GM21528 (cell line): ENCODE data around the gene PRKCA.
A peak's percentile ranks its signal among the peaks of the same experiment; 100 is the strongest.
"Not testable (repeated sequence)": the region's sequence is repeated elsewhere in the genome, so short reads cannot be mapped to it uniquely, and the experiment has no call there.

Experiments
- ATAC-seq: cut with Tn5 transposase; IDR thresholded peaks from one replicate; pipeline ENCODE4 v1.9.1; 2021; ENCODE audit warnings: mild to moderate bottlenecking, moderate library complexity; ENCODE audit not compliant: unreplicated experiment, low FRiP score

The PRKCA gene

DNA sequence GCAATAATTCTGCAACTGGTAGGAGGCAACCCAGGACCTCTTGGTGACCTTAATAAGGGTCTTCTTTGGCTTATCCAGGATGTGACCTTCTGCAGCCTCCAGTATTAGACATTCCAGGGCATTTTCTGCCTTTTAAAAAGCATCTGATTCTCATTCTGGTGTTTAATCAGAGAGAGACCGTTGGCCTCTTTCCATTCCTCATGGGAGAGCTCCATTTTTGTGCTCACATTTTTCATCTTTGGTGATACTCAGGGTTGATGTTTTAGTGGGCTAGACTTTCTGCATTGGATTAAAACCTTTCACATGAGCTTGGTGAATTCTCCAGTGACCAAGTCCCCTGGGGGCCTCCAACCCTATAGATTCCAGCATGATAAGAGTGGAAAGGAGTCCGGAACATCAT lies 382.3 kb downstream of the PRKCA start:
- ATAC-seq, result no peak

DNA sequence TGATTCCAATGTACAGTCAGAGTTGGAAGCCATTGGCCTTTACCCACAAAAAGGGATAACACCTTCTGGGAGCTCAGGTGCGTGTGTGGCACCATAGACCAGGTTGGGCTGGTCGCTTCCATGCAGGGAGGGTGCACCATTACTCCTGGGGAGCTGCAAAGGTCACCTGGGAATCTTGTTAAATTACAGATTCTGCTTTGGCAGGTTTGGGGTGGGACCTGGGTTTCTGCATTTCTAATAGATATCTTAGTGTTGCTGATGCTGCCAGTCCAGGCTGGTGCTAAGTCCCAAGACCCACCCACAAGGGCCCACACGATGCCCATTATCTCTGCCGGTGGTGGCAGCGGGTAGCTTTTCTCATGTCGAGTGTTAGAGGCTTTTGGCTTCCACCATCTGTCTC lies 384.2 kb downstream of the PRKCA start:
- ATAC-seq, result no peak

DNA sequence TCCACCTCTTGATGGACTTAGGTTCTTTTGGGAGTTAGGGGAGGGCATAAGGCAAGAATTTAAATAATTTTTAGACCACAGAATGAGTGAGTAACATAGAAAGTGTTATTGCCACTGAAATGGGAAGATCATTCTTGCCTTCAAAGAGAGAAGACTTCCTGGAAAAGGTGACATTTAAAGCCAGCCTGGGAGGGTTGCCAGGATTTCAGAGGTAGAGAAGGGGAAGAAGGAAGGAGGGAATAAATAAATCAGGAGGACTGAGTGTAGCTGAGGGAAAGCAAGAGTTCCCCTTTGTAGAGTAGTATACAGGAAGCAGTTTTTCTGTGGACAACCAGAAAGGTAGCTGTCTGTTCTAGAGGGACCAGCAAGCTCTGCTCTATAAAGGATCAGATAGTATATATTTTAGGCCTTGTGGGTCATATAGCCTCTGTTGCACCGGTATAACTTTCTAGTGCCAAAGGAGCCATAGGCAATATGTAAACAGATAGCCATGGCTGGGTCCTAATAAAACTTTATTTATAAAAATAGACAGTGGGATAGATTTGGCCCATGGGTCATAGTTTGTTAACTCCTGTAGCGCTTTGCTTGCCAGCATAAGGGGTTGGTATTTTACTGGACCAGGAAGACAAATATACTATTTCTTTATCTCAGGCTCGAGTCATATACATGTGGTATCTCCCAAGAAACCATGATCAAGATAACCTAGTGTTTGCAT lies 385.3 kb downstream of the PRKCA start:
- no peak for ATAC-seq

DNA sequence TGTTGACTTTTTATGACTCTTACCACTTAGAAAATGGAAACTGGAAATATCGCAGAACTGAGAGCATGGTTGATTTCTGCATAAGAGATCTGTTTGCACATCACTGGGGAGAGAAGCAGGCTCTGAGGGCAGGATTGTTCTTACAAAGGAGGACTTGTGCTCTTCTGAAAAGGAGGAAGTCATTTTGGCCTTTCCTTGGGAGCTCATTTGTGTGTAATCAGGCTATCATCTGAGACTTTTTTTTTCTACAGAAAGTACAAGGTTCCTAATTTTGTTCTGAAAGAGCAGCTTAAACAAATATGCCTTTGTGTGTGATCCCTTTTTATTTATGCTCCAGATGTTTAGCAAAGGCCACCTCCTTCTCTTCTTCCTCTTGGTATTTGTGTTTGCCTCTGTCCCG lies 386.8 kb downstream of the PRKCA start:
- ATAC-seq, result no peak

DNA sequence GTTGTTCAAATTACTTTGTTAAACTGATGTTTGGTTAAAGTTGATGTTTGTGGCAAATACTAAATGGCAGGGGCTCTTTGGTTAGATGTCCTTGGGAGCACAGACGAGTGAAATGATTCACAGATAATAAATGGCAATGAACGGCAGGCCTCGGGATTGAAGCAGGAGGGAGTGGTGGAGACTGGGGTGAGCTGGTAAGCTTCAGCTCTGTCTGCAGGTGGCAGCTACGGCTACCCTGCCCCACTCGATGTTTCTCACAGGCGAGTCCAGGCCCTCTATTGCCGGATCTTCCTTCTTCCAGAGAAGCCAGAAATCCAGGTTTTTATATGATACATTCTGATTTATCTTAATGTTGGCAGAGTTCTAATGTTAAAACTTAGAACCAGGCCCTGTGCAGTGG lies 387.8 kb downstream of the PRKCA start:
- ATAC-seq, result no peak

DNA sequence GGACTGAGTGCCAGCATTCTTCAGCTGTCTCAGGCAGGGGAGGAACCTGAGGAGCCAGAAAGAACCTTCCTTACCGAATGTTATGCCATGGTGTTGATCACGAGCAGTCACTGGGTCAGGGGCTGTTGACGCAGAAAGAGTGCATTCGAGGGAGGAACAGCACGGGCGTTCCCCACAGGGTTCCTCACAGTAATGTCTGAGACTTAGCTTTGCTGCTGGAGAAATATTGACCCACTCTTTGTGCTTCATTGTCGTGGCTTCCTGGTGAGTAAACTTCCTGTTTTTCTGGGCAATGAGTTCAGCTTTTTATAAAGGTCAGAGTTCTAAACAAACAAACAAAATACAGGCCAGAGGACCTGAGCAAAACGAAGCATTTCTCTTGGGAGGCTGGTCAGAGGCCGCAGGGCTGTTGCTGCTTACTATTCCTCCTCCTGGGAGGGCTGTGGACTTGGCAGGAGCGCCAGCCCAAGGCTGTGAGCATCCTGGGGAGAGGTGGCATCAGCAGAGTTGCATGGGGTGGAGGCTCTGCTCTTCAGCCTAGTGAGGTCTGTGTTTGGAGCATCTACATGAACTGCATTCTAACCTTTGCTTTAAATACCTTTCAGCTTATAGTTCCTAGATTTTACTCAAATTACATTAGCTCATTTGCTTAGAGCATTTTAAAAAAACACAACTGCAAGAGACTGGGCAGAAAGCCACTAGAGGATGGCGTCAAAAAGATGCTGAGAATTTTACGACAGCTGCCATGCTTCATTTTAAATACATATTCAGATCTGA lies 389.4 kb downstream of the PRKCA start:
- no peak for ATAC-seq

DNA sequence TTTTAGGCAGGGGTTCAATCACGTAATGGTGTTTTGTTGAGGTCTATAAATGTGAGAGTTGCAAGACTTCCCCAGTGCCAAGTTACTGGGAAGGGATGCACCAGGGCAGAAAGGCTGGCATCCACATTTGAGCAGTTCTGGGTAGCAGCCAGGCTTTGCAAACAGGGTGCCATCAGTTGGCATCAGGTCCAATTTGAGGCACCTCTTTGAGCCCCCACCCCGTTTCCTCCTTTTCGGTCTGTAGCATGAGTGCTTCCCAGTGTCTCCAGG lies 389.9 kb downstream of the PRKCA start:
- ATAC-seq, result no peak

DNA sequence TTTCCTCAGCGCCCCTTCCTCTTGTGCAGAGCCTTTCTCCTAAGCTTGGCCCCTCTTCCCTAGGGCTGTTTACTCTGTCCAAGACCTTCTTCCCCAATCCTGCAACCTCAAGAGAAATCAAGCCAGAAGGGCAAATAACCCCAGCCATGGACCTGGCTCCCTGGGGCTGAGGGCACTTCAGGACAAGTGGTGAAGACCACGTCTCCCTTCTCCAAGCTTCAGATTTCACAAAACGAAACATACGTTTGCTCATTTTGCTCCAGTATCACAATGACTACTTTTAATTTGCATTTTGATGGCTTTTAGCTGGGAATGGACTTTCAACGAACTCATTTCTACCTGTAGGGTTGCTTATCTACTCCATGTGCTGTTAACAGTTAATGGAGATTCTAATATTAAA lies 392.7 kb downstream of the PRKCA start:
- no peak for ATAC-seq

DNA sequence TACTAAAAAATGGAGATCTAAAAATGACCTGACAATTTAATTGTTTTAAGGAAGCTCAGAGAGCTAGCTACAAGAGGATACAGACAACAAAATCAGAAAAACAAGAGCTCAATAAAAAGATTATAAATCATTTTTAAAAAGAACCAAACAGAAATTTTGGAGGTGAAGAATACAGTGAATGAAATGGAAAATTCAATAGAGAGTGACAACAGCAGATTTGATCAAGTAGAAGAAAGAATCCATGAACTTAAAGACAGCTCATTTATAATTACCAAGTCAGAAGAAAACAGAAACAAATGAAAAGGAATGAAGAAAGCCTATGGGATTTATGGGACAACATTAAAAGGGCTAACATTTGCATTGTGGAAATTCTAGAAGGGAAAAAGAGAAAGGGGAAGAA lies 395.9 kb downstream of the PRKCA start:
- ATAC-seq, result no peak

DNA sequence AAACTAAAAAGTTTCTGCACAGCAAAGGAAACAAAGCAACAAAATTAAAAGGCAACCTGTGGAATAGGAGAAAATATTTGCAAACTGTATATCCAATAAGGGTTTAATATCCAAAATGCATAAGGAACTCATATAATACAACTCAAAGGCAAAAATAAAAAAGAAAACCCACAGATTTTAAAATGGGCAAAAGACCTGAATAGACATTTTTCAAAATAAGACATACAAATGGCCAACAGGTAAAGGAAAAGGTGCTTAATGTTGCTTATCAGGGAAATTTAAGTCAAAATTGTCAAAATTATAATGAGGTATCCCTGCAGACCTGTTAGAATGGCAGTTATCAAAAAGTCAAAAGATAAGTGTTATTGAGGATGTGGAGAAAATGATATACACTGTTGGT lies 399.0 kb downstream of the PRKCA start:
- no peak for ATAC-seq

DNA sequence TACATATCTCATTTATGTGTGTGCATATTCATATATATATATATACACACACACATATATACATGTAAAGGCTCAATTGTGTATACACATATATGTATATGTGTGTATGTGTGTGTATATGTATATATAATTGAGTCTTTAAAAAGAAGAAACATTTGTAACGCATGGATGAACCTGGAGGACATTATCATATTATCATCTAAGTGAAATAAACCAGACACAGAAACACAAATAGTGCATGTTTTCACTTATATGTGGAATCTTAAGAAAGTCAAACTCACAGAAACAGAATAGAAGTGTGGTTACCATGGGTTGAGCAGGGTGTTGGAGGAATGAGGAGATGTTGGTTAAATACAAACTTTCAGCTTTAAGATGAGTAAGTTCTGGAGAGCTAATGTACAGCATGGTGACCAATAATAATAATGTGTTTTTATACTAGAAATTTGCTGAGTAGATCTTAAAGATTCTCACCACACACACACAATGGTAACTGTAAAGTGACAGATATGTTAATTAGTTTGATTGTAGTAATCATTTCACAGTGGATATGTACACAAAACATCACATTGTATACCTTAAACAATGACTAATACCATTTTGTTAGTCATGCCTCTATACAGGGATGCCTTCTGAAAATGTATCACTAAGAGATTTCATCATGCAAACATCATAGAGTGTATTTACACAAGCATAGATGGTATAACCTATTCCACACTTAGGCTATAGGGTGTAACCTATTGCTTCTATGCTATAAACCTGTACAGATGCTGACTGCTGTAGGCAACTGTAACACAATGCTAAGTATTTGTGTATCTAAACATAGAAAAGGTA lies 399.9 kb downstream of the PRKCA start:
- ATAC-seq, result no peak

DNA sequence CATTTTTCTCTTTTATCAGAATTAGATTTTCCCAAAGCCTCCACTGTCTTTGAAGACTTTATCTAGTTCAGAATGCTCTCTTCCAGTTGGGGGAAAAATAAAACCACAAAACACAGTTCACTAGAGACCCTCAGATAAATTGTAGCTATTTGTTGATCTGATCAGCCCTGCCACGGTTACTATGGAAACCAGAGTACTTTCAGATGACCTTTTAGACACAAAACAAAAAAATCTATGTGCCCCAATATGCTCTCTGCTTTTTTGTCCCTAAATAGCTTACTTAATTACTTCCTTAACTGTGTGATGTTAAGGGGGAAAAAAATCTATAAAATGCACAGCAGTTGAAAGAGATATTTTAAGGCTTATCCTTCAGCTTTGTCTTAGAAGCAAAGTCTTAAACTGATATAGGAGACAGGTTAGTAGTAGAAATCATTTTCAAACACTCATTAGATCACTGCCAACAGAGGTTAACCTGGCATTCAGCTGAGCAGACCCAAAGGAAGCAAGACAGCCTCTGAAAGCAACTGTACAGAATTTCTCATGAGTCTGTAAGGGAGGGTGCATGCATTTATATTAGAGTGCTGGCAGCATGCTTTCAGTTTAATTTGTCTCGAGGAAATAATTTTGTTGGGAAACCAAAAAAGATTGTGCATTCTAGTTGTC lies 402.6 kb downstream of the PRKCA start:
- no peak for ATAC-seq

DNA sequence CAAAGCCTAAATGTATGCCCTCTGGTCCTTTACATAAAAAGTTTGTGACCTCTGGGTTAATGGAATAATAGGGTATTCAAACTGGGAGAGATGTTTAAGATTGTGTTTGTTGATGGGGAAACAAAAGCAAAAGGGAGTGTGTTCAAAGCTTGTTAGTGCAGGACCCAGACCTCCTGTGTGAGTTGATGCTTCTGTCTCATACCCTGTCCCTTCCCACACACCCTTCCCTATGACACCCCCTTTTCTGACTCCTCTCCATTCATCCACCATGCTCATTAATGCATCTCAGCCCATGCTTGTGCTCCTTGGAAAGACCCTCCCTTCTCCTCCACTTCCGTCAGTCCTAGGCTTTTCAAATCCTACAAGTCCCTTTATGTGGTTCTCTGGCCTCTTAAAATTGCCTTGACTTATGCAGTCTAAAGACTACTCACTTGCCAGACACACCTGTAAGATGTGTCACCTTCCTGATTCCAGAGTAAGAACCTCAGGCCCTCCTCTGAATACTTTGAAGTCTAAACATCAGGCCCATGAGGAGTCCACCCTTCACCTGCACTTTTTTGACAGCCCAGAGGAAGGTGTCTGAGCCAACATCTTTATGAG lies 404.5 kb downstream of the PRKCA start:
- no peak for ATAC-seq

DNA sequence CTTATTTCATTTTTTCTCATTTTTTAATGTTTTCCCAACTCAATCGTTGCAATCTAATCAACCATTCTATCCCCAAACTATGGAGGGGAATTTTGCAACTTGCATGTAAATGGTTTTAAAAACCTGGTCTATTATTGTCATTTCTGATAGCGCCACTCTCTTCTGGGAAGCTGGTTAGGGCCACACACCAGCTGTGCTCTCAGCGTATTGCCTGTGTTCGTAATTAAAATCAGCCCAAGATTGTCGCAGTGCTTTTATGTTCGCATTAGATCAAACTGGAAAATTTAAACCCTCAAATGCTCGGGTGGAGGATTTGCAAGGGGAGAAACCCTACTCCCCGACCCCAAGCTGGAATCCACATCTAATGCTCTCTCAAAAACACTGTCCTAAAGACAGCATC lies 409.0 kb downstream of the PRKCA start:
- no peak for ATAC-seq

DNA sequence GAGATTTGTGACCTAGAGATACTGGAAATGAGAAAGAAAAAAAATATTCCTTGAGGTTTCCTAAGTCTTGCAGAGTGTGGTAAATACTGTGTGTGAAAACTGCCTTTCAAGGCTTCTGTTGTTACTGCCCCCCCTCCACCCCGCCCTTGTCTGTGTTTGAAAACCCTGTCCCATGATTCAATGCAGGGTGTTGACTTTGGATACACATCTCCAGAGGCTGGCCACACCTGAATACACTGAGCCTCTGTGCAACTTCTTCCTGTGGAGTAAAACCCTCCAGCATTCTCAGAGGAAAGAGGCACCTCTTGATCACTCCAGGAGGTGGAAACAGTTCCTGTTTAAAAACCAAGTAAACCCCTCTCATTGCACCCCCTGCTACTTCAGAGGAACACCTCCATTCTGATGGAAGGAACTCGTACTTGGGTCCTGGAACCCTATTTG lies 409.5 kb downstream of the PRKCA start:
- no peak for ATAC-seq

DNA sequence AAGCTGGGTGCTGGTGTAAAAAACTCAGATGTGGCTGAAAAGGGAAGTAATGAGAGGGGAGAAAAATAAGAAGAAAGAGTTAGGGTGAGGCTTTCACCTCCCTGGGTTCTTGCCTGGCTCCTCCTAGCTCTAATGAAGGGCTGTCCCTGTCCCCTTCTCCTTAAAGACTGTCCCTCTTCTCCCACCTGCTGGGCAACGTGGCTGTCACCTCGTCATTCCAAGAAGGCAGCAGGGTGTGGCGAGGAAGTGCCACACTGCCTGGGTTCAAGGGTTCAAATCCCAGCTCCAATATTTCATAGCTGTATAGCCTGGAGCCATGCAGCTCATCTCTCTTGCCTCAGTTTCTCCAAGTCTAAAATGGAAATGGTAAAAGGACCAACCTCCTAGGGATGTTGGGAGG lies 410.0 kb downstream of the PRKCA start:
- no peak for ATAC-seq

DNA sequence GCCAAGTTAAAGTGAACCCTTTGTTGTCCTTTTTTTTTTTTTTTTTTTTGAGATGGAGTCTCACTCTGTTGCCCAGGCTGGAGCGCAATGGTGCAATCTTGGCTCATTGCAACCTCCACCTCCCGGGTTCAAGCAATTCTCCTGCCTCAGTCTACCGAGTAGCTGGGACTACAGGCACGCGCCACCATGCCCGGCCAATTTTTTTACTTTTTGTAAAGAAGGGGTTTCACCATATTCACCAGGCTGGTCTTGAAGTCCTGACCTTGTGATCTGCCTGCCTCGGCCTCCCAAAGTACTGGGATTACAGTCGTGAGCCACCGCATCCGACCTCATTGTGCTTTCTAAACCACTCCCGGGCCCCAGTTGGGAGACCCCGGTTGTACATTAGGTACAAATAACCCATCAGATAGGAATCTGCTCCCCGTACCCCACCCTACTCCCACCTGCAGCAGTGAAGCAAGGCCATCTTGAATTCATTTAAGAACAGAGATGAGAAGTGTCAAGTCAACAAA lies 410.7 kb downstream of the PRKCA start:
- ATAC-seq, result not testable (repeated sequence)

DNA sequence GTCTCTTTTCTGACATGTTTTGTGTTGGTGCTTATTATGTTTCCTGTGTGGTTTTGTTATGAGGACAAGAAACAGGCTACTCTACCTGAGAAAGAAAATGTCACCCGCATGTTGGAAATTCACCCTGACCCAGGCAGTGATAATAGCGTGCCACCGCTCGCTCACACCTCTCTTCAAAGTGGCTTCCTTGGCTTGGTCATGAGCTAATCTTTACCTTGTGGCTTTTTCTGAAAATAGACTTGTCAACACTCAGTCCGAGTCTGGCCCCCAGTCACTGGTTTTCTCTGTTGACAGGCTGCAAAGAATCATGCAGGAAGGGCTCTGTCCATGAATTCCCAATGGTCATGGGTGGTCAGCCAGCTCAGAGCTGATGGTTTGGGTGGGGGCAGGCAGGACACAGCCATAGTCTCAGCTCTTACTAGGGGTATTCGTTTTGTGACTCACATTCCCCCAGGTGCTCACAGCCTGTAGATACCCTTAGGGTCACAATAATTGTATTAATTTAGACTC lies 411.2 kb downstream of the PRKCA start:
- ATAC-seq, result peak; percentile 61

DNA sequence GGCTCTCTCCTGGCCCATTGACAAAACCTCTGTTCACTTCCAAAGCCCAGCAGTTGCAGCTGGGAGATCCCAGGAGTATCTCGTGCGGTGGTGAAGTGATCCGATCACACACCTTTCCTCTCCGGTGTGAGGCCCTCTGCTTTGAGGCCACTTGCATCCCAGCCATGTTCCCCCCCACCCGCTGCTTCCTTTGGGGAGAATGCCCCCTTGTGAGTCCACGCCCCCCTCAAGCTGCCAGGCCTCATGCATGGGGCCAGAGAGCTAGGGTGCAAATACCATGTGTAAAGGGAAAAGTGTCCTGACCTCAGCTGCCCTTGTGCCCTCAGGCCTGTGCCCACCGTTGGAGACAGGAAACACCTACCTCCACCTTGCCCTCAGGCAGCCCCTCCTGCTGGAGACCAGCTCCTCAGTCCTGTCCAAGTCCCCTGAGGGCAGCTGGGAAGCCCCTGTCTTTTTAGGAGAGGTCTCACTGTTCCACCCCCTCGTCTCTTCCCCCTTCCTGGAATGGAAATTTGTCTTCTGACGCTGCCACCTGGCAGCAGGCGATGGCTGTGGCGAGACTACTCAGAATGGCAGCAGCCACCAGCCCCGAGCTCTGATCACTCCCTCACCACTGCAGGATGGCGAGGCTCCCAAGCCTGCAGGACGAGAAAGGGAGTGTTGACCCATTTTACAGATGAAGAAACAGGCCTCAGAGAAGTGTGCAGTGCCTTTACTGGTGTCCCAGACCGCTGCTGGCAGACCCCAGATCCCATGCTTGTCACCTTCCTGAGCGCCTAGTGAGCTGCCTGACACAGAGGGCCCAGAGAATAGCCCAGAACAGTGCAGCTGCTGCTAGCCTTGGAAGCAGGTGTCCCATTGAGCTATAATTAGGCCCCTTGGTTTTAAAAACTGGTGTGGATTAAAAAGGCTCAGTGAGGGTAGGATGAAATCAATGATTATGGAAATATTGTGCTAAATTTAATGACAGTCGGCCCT lies 411.9 kb downstream of the PRKCA start:
- no peak for ATAC-seq
